ENCODE results near the gene PDAP1.

GRCh38 chr7:99422625-99423024 is 14.2 kb upstream of the PDAP1 start:
- no peak for TF ChIP-seq POLR2A (IDR thresholded peaks at IDR 0.05)
- no peak for TF ChIP-seq CTCF (IDR thresholded peaks at IDR 0.05)
- no peak for TF ChIP-seq EP300 (IDR thresholded peaks at IDR 0.05)
